GM12872 (cell line): ENCODE data around the gene PIK3C3.

ENCODE experiments used
- CTCF ChIP-seq: IDR thresholded peaks from 3 replicates; pipeline ENCODE4 v1.5.1; 2011; ENCODE audit warnings: low read depth, mild to moderate bottlenecking, low read length, moderate library complexity; ENCODE audit not compliant: insufficient read depth

Gene PIK3C3

GRCh38 chr18:41954827-41955613 is at the start of gene PIK3C3:
Gene PIK3C3, plus strand, starts transcription at chr18:41955234. Its CDS starts 58 bp downstream, at chr18:41955292.
- TF ChIP-seq CTCF: no peak

- TF ChIP-seq CTCF: no peak
Observed at GRCh38 chr18:41905786-41906527, 49.1 kb upstream of the PIK3C3 start.

- peak; percentile 41; the same call in 2 of the 3 replicates for TF ChIP-seq CTCF
Observed at GRCh38 chr18:41906528-41907146, 48.4 kb upstream of the PIK3C3 start.

- TF ChIP-seq CTCF: no peak
Observed at GRCh38 chr18:41917181-41917580, 37.9 kb upstream of the PIK3C3 start.

- TF ChIP-seq CTCF: no peak
Observed at GRCh38 chr18:41921770-41922169, 33.3 kb upstream of the PIK3C3 start.

- no peak for TF ChIP-seq CTCF
Observed at GRCh38 chr18:41922176-41922575, 32.9 kb upstream of the PIK3C3 start.

- no peak for TF ChIP-seq CTCF
Observed at GRCh38 chr18:41922841-41923240, 32.2 kb upstream of the PIK3C3 start.
